Activated naive CD4-positive, alpha-beta T cell (primary cell): ENCODE results near the gene ZDHHC24.

Experiments
- DNase-seq, 4 experiments: peaks; one replicate each; lab custom pipeline; 2025; lab: John Stamatoyannopoulos, UW

The ZDHHC24 gene

DNA sequence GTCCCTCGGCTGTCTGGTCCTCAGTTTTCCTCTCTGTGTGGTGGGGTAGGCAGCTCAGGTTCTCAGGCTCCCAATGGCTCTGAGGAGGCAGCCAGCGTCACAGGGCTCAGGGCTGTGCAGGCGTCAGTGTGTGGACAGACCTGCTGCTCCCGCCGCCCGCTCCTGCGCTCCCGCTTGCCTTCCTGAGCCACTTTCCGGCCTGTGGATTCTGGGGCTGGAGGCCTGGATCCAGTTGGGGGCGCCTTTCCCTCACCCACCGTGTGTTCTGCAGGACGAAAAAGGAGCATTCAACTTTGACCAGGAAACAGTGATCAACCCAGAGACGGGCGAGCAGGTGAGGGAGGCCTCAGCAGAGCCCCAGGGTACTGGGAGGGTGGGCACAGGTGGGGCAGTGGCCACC lies 50.9 kb downstream of the ZDHHC24 start:
- no peak for DNase-seq

- DNase-seq = no peak
These were observed 51.4 kb downstream of the ZDHHC24 start for GRCh38 chr11:66494458-66494857.

DNA sequence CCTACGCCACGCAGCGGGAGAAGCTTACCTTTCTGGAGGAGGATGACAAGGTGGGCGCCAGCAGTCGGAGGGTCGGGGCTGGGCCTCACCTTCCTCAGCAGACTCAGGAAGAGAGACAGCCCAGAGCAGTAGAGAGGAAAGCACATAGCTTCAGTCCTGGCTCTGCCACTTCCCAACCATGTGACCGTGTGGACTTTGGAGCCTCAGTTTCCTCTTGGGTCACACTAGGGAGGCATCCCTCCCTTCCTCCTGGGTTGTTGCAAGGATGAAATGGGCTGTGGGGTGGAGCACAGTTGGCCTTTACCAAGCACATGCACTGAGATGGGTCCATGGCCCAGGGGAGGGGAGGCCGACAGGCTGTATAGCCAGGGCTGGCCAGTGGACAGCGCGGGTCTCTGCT lies 52.7 kb downstream of the ZDHHC24 start:
- DNase-seq = no peak

DNA sequence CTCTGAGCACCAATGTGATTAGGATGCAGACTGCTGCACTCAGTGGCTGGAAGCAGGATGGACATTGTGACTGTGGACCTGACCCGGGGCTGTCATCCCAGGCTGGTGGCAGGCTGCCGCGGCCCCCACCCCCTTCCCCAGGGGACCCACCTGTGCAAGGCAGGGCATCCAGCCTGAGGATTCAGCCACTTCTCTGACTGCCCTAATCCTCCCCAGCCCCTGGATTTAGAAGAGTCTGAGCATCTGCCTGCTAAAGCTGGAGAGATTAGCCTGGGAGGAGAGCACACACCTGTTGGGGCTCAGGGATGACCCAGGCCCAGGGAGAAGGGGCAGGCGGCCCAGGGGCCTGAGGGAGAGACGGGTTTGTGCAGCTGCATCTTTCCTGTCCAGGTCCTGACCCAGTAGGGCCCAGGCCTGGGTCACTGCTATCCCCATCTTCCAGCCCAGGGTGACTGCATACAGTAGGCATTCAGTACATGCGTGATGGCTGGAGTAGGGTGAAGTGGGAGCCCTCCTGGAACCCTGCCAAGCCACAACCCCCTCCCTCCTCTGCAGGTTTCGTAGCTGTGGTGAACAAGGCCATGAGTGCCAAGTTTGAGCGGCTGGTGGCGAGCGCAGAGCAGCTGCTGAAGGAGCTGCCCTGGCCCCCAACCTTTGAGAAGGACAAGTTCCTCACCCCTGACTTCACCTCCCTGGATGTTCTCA lies 53.5 kb downstream of the ZDHHC24 start:
- no peak for DNase-seq

GRCh38 chr11:66491315-66491935 lies 54.4 kb downstream of the ZDHHC24 start:
- no peak for DNase-seq

- no peak for DNase-seq
These were observed 56.2 kb downstream of the ZDHHC24 start for GRCh38 chr11:66489636-66490035.

DNA sequence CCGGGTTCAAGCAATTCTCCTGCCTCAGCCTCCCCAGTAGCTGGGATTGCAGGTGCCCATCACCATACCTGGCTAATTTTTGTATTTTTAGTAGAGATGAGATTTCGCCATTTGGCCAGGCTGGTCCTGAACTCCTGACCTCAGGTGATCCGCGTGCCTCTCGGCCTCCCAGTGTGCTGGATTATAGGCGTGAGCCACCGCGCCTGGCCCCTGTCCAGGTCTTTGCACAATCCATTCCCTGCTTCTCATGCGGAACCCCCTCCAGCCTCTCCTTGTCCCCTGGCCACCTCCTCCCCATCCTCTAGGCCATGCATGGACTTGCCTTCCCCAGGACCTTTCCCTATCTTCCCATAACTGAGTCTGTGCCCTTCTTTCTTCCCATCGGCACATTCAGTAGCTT lies 56.9 kb downstream of the ZDHHC24 start:
- no peak for DNase-seq

DNA sequence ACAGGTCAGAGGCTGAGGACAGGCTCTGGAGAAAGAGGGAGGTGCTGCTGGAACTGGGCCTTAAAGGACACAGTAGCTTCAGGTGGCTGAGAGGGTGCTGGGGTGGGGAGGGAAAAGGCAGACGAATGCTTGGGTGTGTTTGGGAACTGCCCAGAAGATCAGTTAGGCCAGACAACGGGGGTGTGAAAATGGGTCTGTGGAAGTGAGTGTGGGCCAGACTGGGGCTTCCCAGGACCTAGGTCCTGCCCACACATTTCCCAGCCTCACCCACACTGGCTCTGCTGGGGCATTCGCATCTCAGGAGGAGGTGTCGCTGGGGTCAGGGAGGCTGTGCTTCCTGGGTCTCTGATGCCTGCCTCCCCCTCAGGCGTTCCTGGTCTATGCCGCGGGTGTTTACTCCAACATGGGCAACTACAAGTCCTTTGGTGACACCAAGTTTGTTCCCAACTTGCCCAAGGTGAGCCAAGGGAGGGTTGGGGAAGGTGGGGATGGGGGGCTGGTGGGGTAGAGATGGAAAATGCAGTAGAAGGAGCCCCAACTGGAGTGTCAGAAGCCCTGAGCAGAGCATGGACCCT lies 61.0 kb downstream of the ZDHHC24 start:
- no peak for DNase-seq

- DNase-seq = peak; percentile 68 to 96 (median 88)
These were observed 65.5 kb downstream of the ZDHHC24 start, which contains the start of gene DPP3 for GRCh38 chr11:66480117-66480938. Gene DPP3 (plus strand): TSS chr11:66480434. CDS start chr11:66482201, 1,767 bp downstream.

DNA sequence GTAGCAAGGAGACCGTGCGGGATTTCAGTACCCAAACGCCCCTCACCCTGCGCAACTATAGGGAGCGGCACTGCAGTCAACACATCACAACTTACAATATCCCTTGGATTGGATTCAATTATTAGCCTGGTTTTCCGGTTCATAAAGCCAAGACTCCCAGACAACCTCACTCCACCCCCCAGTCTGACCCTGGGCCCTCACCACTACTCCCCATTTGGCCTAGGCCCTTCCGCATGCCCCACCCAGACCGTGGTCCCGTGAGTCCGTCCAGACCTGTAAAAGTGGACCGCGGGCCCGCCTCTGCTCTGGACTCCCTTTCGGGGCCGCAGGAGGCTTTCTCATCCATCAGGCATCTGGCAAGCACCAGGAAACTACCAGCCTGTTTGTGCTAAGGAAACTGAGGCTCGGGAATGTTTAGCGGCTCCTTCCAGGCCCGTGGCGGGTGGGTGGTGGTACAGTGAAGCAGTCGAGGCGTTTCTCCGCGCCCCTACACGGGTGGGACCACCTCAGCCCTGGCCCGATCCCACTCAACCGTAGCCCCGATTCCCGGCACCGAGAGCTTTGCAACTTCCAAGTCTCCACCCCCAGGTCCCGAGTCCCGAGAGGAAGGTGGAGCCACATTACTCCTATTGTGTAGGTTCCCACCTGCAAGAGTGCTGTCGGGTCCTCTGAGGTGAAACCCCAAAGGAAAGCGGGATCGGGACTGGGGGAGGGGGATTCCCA lies 66.3 kb downstream of the ZDHHC24 start:
- no peak for DNase-seq

DNA sequence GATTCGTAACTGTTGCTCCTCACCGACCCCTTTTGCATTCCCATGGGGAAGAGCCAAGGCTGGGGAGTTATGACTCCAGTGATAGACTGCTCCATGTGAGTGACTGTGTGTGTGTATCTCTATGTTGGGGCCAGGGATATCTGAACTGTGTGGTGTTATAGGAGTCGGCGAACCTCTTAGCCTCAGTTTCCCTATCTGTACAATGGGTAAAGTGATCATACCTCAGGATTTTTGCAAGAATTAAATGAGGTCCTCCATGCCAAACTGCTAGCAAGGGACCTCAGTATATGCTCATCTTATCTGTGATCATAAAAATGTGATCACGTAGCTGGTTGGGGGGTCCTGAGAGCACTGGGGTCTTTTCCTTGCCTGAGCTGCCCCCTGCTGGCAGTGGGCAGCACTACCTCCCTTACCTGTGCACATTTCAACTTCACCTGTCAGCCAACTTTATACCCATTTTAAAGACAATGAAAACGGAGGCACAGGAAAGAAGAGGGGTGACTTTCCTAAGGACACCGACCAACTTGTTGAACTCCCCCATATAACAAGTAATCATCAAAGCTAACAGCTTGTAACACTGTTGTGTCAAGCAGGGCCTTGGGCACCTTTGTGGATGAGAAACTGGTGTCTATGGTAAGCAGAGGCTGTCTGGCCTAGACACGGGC lies 67.0 kb downstream of the ZDHHC24 start:
- no peak for DNase-seq

DNA sequence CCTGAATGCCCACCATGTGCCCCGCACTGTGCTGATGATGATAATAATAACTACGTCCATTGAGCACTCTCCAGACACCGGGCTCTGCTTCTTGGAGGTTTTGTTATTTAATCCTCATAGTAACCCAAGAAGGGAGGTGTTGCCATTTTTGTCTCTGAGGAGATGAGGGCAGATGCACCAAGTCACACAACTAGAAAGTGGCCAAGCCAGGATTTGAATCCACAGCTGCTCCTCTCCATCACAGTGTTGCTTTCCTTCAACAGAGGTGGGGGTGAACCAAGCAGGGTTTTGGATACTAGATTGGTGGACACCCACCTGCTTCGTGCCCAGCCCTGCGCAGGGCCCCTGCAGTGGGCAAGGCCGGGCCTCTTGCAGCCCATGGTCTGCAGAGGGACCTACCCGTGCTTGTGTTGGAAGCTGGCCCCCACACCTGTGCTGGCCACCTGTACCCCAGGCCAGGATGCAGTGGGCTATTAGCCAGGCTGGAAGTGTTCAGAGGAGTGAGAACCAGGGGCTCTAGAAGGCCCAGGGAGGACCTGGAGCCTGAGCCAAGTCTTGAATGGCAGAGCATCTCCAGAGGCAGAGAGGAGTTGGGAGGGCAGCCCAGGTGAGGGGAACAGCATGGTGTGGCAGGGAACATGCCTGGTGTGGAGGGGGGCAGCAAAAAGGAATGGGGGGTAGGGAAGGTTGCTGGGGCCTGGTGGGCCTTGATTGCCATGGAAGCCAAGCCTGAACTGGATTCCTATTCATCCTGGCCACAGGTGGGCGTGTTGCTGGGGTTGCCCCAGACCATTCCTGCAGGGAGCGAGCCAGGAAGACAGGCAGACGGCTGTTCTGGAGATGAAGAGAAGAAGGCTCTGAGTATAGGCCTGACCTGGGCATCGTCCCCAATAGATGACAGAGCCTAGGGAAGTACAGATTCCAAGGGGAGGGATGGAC lies 68.3 kb downstream of the ZDHHC24 start:
- no peak for DNase-seq

DNA sequence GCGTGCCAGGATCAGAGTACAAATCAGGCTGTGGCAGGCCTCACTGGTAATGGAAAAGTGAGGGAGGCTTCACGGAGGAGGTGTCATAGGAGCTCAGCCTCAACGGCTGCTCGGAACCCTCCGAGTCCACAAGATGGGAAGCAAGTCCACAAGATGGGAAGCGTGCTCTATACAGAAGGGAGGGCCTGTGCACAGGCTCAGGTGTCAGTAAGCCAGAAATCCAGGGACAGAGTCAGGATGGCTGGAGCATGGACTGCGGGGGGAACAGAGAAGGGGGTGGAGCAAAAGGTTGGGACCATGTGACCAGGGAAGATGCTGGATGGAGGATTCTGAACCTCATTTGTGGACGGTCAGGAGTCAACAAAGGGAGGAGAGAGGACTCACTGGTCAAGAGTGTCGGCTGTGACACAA lies 69.0 kb downstream of the ZDHHC24 start:
- DNase-seq = no peak

- DNase-seq = no peak
These were observed 69.5 kb downstream of the ZDHHC24 start for GRCh38 chr11:66476173-66476840.

DNA sequence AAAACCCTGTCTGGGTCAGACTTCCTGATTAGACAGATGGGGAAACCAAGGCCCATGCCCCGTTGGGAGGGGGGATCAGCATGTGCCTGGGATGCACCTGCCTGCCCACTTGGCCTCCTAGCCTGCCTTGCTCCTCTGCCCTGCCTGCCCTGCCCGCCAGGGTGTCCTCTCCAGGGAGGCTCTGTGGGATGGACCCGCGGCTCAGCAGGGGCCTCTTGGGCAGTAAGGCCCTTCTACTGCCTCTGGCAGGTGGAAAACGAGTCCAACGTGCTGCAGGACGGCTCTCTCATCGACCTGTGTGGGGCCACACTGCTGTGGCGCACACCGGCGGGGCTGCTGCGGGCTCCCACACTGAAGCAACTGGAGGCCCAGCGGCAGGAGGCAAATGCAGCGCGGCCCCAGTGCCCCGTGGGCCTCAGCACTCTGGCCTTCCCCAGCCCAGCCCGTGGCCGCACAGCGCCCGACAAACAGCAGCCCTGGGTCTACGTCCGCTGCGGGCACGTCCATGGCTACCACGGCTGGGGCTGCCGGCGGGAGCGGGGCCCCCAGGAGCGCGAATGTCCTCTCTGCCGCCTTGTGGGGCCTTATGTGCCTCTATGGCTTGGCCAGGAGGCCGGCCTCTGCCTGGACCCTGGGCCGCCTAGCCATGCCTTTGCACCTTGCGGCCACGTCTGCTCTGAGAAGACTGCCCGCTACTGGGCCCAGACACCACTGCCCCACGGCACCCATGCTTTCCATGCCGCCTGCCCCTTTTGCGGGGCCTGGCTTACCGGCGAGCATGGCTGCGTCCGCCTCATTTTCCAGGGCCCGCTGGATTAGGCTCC lies 70.3 kb downstream of the ZDHHC24 start:
- DNase-seq = no peak

DNA sequence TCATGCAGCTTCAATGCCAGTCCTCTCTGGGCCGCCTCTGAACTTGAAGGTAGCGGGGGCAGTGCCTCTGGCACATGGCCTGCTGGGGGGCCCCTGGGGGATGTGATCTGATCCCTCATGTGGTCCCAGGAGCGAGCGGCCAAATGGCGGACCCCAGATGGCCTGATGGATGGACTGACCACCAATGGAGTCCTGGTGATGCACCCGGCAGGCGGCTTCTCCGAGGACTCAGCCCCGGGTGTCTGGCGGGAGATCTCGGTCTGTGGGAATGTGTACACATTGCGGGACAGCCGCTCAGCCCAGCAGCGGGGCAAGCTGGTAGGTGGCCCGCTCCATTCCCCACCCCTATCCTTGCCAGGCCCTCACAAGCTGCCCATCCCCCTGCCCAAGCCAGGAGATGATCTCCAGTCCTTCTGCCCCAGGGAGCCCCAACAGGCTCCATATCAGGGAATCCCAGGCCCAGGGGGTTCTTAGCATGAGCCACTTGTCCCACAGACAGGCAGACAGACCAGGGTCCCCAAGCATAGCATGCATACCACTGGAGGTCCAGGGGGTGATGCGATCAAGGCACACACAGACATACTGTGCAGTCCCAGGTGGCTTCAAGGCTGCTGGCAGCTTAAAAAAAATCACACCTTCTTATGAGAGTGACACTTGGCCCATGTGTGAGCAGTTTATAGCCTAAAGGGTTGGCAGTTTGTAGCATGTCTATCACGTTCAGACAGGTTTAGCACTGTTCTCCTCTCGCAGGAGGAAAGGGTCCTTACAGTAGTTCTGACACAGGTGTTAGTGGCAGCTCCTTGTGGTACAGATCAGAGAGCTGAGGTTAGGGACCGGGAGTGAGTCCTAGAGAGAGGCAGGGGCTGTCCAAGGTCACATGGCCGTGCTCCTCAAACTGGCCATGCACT lies 72.0 kb downstream of the ZDHHC24 start:
- no peak for DNase-seq

DNA sequence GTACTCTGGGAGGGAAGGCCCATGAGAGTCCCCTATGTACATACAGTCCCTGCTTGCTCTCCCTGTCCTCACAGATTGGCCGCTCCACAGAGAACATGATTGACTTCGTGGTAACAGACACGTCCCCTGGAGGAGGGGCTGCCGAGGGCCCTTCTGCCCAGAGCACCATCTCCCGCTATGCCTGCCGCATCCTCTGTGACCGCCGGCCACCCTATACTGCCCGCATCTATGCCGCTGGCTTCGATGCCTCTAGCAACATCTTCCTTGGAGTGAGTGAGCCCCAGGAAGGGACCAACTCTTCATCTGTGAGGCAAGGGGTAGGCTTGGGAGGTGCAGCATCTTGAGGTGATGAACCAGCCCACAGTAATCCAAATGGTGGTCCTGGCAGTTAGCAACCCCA lies 72.7 kb downstream of the ZDHHC24 start:
- DNase-seq = no peak

DNA sequence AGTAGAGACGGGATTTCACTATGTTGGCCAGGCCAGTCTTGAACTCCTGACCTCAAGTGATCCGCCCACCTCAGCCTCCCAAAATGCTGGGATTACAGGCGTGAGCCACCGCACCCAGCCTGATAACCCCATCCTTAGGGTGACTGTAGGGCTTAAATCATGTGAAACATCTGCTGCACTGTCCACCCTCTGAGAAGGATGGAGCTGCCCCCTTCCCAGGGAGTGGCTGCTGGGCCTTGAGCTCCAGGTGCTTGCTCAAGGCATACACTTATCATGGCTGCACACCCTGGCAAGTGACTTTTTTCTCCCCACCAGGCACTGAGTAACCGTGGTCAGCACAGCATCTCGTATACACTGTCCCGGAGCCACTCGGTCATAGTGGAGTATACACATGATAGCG lies 73.8 kb downstream of the ZDHHC24 start:
- no peak for DNase-seq
